ENCODE results near the gene SMG6.

GRCh38 chr17:2239882-2240430 is 63.6 kb downstream of the SMG6 start:
- TF ChIP-seq CTCF (IDR thresholded peaks at IDR 0.05) (no peak), POLR2A (IDR thresholded peaks at IDR 0.05) (no peak), POLR2AphosphoS5 (IDR thresholded peaks at IDR 0.05) (no peak)
